HCT116 (cell line): Measurements from ENCODE around the gene TADA3. TPM values are rescaled to one million over a fixed set of nuclear protein-coding genes. Genes with fewer than 3 reads are reported as not detected.

Experiments
- ATAC-seq: fragments of 200-7000 bp; cut with Tn5 transposase; 2 replicates; pipeline ENCODE4 v1.9.1; 2020; ENCODE audit warnings: mild to moderate bottlenecking, moderate library complexity
- BruUV-seq: library from RNA; stranded (reverse); fragments of 400-500 nt; replicated peaks from 2 replicates; lab custom pipeline; 2021; lab: Mats Ljungman, UMichigan
- CTCF ChIA-PET: fragments of 300-600 bp; sonication (Branson Sonifier 250); formaldehyde crosslinking; loops from one replicate; lab custom pipeline; 2021; ENCODE audit warnings: antibody characterized with exemption; lab: Charles Lee
- POLR2A ChIA-PET: fragments of 300-600, 350-600 bp; sonication (Branson Sonifier 250); formaldehyde crosslinking; loops from one replicate; lab custom pipeline; 2021; ENCODE audit warnings: antibody characterized with exemption; lab: Charles Lee
- RAD21 ChIA-PET, 2 experiments: fragments of 300-600 bp; sonication (Branson Sonifier 250); formaldehyde crosslinking; loops; one replicate each; lab custom pipeline; 2023; ENCODE audit warnings: low total read pairs in 2 of 2; ENCODE audit not compliant: uncharacterized antibody in 2 of 2, unreplicated experiment in 2 of 2, low non-redundant PET in 1 of 2; lab: Charles Lee
- DNase-seq: peaks from one replicate; pipeline ENCODE4 v3.0.0-alpha.2; 2010; ENCODE audit warnings: low read depth, low spot score
- H2AFZ ChIP-seq: fragments of 200-600 bp; shearing (Covaris generic), sonication (generic); 2 replicates; pipeline ENCODE4 v1.6.1; 2017; ENCODE audit warnings: low read depth, mixed run types, mixed read lengths, antibody characterized with exemption, low read length; ENCODE audit not compliant: poor library complexity, severe bottlenecking
- H3K27ac ChIP-seq: 2 replicates; pipeline ENCODE4 v1.5.1; 2012; ENCODE audit warnings: low read depth, low read length
- H3K27me3 ChIP-seq: fragments of 200-600 bp; sonication (generic); 2 replicates; pipeline ENCODE4 v1.6.1; 2016; ENCODE audit warnings: mixed run types, low read length, mixed read lengths; ENCODE audit not compliant: insufficient read depth
- H3K36me3 ChIP-seq, 2 experiments: fragments of 200-500 bp in 1 of 2; fragments of 200-600 bp in 1 of 2; sonication (Bioruptor generic) in 1 of 2; sonication (generic) in 1 of 2; 2 replicates each; pipeline versions ENCODE4 v1.5.1 to v1.6.1; 2014 to 2016; ENCODE audit warnings: low read length in 2 of 2, inconsistent platforms in 1 of 2, mixed read lengths in 1 of 2, mixed run types in 1 of 2; ENCODE audit not compliant: insufficient read depth in 2 of 2, control insufficient read depth in 1 of 2
- H3K4me1 ChIP-seq, 2 experiments: fragments of 200-600 bp in 1 of 2; sonication (generic) in 1 of 2; 2 replicates each; pipeline versions ENCODE4 v1.5.1 to v1.6.1; 2012 to 2017; ENCODE audit warnings: low read length in 2 of 2, inconsistent platforms in 1 of 2, mild to moderate bottlenecking in 1 of 2, mixed read lengths in 1 of 2, mixed run types in 1 of 2, moderate library complexity in 1 of 2; ENCODE audit not compliant: insufficient read depth in 2 of 2, control insufficient read depth in 1 of 2
- H3K4me2 ChIP-seq: fragments of 200-600 bp; sonication (generic); 2 replicates; pipeline ENCODE4 v1.6.1; 2017; ENCODE audit warnings: mixed run types, low read length, mixed read lengths
- H3K4me3 ChIP-seq, 2 experiments: fragments of 200-600 bp in 1 of 2; sonication (generic) in 1 of 2; replicated peaks in 1 of 2; 2 replicates each; pipeline ENCODE4 v1.5.1; 2011 to 2016; ENCODE audit warnings: low read length in 2 of 2, control low read depth in 1 of 2, low read depth in 1 of 2, mild to moderate bottlenecking in 1 of 2, mixed read lengths in 1 of 2, mixed run types in 1 of 2
- H3K79me2 ChIP-seq: fragments of 200-600 bp; sonication (generic); 2 replicates; pipeline ENCODE4 v1.6.1; 2017; ENCODE audit warnings: mild to moderate bottlenecking, mixed run types, low read length, moderate library complexity, mixed read lengths; ENCODE audit not compliant: insufficient read depth
- H3K9ac ChIP-seq: fragments of 200-600 bp; sonication (generic); 2 replicates; pipeline ENCODE4 v1.6.1; 2016; ENCODE audit warnings: low read length, mixed read lengths
- H3K9me2 ChIP-seq: fragments of 200-600 bp; sonication (generic), shearing (Covaris generic); 2 replicates; pipeline ENCODE4 v1.6.1; 2017; ENCODE audit warnings: mixed run types, mild to moderate bottlenecking, moderate library complexity; ENCODE audit not compliant: insufficient read depth
- H3K9me3 ChIP-seq, 2 experiments: fragments of 200-500 bp in 1 of 2; fragments of 200-600 bp in 1 of 2; sonication (Bioruptor generic) in 1 of 2; sonication (generic) in 1 of 2; 2 replicates each; pipeline ENCODE4 v1.6.1; 2014 to 2017; ENCODE audit warnings: low read length in 2 of 2, mixed read lengths in 2 of 2, inconsistent platforms in 1 of 2, low read depth in 1 of 2, mild to moderate bottlenecking in 1 of 2, mixed run types in 1 of 2, moderate library complexity in 1 of 2; ENCODE audit not compliant: control insufficient read depth in 1 of 2, insufficient read depth in 1 of 2
- H4K20me1 ChIP-seq: fragments of 200-600 bp; sonication (generic), shearing (Covaris generic); 2 replicates; pipeline ENCODE4 v1.6.1; 2017; ENCODE audit warnings: mixed run types, mild to moderate bottlenecking, moderate library complexity; ENCODE audit not compliant: insufficient read depth
- POLR2A ChIP-seq: IDR thresholded peaks from 2 replicates; pipeline ENCODE4 v1.7.0; 2011; ENCODE audit warnings: borderline replicate concordance; ENCODE audit not compliant: insufficient read depth, insufficient read length; ENCODE audit errors: extremely low read depth
- SIN3A ChIP-seq: IDR thresholded peaks from 2 replicates; pipeline ENCODE4 v1.6.1; 2012; ENCODE audit warnings: low read depth
- ZFX ChIP-seq: fragments of 450-650 bp; IDR thresholded peaks from 2 replicates; pipeline ENCODE4 v1.6.1; 2017
- ZNF274 ChIP-seq: fragments of 200-500 bp; sonication (Bioruptor generic); IDR thresholded peaks from 2 replicates; pipeline ENCODE4 v1.6.1; 2014; ENCODE audit warnings: mild to moderate bottlenecking, low read depth, low read length, inconsistent platforms
- intact Hi-C: fragments of 100-400 bp; cut with micrococcal nuclease; formaldehyde crosslinking; loops from 2 replicates; pipeline ENCODE4 v1.10.0; 2022
- total RNA-seq: library from RNA; stranded (reverse); gene quantifications from one replicate; pipeline ENCODE4 v1.2.1, GENCODE V29; 2021; ENCODE audit not compliant: unreplicated experiment
- TF ChIP-seq, protein P1 (sequence below): IDR thresholded peaks from 2 replicates; pipeline ENCODE4 v1.6.1; 2011; ENCODE audit warnings: mild to moderate bottlenecking, low read length, moderate library complexity; ENCODE audit not compliant: insufficient replicate concordance; ENCODE audit errors: extremely low read depth

TADA3 gene
- total RNA-seq, 1 experiment from 2014 or later: 72.0 TPM

DNA sequence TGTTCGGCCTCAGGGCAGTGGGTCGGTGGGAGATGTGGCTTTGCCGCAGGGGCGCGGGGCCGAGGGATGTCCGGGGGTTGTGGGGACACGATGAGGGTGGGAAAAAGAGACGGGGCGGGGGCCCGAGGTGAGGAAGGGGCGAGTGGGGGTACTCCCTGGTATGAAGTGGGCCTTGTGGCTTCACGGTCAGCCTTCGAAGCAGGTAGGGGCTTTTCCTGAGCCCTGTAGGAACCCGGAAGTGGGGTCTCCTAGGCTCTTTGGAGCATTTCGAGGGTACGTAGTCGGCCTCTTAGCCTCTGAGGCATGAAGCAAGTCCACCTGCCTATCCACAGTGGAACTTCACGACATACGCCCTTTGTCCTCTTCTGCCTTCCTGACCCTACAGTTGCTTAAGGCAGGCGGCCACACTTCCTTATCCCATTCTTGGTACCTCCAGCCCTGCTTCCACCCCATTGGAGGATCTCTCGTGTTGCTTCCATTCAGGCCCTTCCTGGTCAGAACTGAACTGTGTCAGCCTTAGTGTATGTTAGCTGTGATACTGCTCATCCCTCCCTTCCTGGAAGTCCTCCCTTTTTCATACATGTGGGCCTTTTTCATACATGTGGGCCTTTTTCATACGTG is 998 bp upstream of the TADA3 start:
- Histone ChIP-seq H3K4me3 (peak overlapping the region; percentile 81 to 87), H3K9me2 (no peaks in the 10 kb centered on the region)
- TSS peak; percentile 58 for BruUV-seq
- CTCF ChIA-PET: interaction anchor here (0.5 to 1.3 kb wide), 7 partner anchors 11 to 529 kb away, joined by 3 to 5 read pairs (median 4); no protein-coding TSS in a partner anchor
- peak; percentile 68 for TF ChIP-seq ZFX
- no peak for TF ChIP-seq ZNF274
- TF ChIP-seq, all 23 proteins: peak for 1
- Histone ChIP-seq H2AFZ (no peak overlapping the region), H4K20me1 (no peaks in the 10 kb centered on the region), H3K4me2 (peak overlapping the region; percentile 93), H3K36me3 (peaks cover 20 to 29% of the 10 kb centered on the region in 2 experiments; a peak in 3 of 4 replicates), H3K27ac (peak overlapping the region; percentile 82), H3K9me3 (no peaks in the 10 kb centered on the region), H3K4me1 (peaks cover 0 to 18% of the 10 kb centered on the region in 2 experiments; a peak in 3 of 4 replicates), H3K79me2 (peaks cover 61% of the 10 kb centered on the region), H3K9ac (peak overlapping the region; percentile 97), H3K27me3 (no peaks in the 10 kb centered on the region)
- intact Hi-C loops: loop anchor here (2.0 kb wide), 1 partner anchor 62 kb away; the partner anchor contains the start of gene BRPF1
- ChIA-PET RAD21 (no interaction called here), POLR2A (interaction anchor here (0.8 to 1.2 kb wide), 4 partner anchors 17 to 140 kb away, joined by 3 to 5 read pairs (median 4); partner anchors contain the start of gene CRELD1)
- DNase-seq: no peak
- ATAC-seq: peak; percentile 27

DNA sequence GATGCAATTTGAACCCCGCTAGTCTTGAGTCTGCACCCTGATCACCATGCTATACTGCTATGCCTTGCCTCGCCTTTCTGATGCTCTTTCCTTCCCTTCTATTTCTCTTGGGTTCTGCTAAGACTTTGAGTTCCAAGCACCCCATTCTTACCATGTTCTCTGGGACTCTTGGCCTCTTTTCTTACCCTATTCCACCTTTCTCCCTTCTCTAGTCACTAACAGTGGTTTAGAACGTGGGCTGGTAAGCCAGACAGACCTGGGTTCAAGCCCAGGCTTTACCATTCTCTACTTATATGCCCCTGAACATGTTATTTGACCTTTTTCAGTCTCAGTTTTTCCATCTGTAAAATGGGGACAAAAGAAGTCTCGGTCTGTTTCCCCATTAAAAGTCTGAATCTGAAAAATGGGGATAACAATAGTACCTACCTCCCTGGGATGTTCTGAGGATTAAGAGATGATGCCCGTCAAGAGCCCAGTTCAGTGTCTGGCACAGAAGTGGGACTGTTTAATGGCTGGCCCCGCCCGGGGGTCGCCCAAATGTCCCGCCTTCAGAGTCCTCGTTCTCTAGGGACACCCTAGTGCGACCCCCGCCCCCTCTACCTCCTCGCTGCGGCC is 376 bp downstream of the TADA3 start:
- TF ChIP-seq SIN3A (peak; percentile 58; the same call in 1 of the 2 replicates), ZFX (peak; percentile 27; the same call in 1 of the 2 replicates), POLR2A (no peak)
- TF ChIP-seq, protein P1, sequence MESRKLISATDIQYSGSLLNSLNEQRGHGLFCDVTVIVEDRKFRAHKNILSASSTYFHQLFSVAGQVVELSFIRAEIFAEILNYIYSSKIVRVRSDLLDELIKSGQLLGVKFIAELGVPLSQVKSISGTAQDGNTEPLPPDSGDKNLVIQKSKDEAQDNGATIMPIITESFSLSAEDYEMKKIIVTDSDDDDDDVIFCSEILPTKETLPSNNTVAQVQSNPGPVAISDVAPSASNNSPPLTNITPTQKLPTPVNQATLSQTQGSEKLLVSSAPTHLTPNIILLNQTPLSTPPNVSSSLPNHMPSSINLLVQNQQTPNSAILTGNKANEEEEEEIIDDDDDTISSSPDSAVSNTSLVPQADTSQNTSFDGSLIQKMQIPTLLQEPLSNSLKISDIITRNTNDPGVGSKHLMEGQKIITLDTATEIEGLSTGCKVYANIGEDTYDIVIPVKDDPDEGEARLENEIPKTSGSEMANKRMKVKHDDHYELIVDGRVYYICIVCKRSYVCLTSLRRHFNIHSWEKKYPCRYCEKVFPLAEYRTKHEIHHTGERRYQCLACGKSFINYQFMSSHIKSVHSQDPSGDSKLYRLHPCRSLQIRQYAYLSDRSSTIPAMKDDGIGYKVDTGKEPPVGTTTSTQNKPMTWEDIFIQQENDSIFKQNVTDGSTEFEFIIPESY: no peak
- TF ChIP-seq, all 23 proteins: peak for 2
- Histone ChIP-seq H3K9ac (peak overlapping the region; percentile 97), H3K27ac (peak overlapping the region; percentile 82), H3K9me2 (no peaks in the 10 kb centered on the region), H4K20me1 (no peaks in the 10 kb centered on the region), H3K4me2 (peak overlapping the region; percentile 93), H2AFZ (no peak overlapping the region), H3K9me3 (no peaks in the 10 kb centered on the region), H3K79me2 (peaks cover 47% of the 10 kb centered on the region), H3K27me3 (no peaks in the 10 kb centered on the region), H3K36me3 (peaks cover 10 to 19% of the 10 kb centered on the region in 2 experiments; a peak in 2 of 4 replicates), H3K4me1 (peaks cover 0 to 18% of the 10 kb centered on the region in 2 experiments; a peak in 3 of 4 replicates), H3K4me3 (peak overlapping the region; percentile 81 to 87)
- DNase-seq (no peak), ATAC-seq (no peak)
- TSS peak; percentile 73 for BruUV-seq
- ChIA-PET POLR2A (interaction anchor here (0.8 to 1.2 kb wide), 2 partner anchors 15 to 73 kb away, joined by 3 to 5 read pairs; no protein-coding TSS in a partner anchor), RAD21 (no interaction called here), CTCF (interaction anchor here (0.9 to 1.3 kb wide), 4 partner anchors 9 to 288 kb away, joined by 3 to 5 read pairs (median 4); no protein-coding TSS in a partner anchor)
- intact Hi-C loops: loop anchor here (2.0 kb wide), 1 partner anchor 61 kb away; the partner anchor contains the start of gene BRPF1
